Ovary (tissue), 9 donors: ENCODE measurements around the gene ATN1. TPM values are rescaled to one million over a fixed set of nuclear protein-coding genes. Genes with fewer than 3 reads are reported as not detected.

Experiments
- DNase-seq, 5 donors: peaks; one replicate each; pipeline ENCODE4 v3.0.0-alpha.2; 2019 to 2020
- H3K27ac ChIP-seq, 2 donors: fragments of 200-600 bp; one replicate each; pipeline versions ENCODE4 v1.5.1 to v1.8.0; 2019 to 2022
- H3K27me3 ChIP-seq: fragments of 200-600 bp; one replicate; pipeline ENCODE4 v1.8.0; 2022
- H3K36me3 ChIP-seq: fragments of 200-600 bp; sonication (generic); one replicate; pipeline ENCODE4 v1.5.1; 2019
- H3K4me1 ChIP-seq: one replicate; pipeline ENCODE4 v1.8.1; 2013; ENCODE audit warnings: mild to moderate bottlenecking, moderate library complexity; ENCODE audit not compliant: insufficient read depth
- H3K4me3 ChIP-seq: fragments of 200-600 bp; sonication (generic); one replicate; pipeline ENCODE4 v1.5.1; 2017
- H3K9me3 ChIP-seq, 2 donors: fragments of 200-600 bp in 1 of 2; sonication (generic) in 1 of 2; one replicate each; pipeline versions ENCODE4 v1.5.1 to v1.8.1; 2013 to 2019; ENCODE audit warnings: mild to moderate bottlenecking in 1 of 2, moderate library complexity in 1 of 2
- CTCF ChIP-seq, 3 donors: fragments of 450-650 bp in 2 of 3; fragments of 200-600 bp in 1 of 3; IDR thresholded peaks; one replicate each; pipeline versions ENCODE4 v1.5.1 to v1.8.0; 2016 to 2022; ENCODE audit warnings: antibody characterized with exemption in 3 of 3, mild to moderate bottlenecking in 1 of 3
- EP300 ChIP-seq: sonication (generic); formaldehyde crosslinking; IDR thresholded peaks from one replicate; pipeline ENCODE4 v1.6.1; 2017; ENCODE audit warnings: antibody characterized with exemption
- POLR2A ChIP-seq: fragments of 450-650 bp; IDR thresholded peaks from one replicate; pipeline ENCODE4 v1.6.1; 2017; ENCODE audit warnings: antibody characterized with exemption, mild to moderate bottlenecking, moderate library complexity
- WGBS, 3 donors: extraction: QIAGEN DNeasy Blood & Tissue Kit in 1 of 3; methylation state at CpG; one replicate each; pipeline versions ENCODE4 v1.1.5 to v1.1.7; 2013 to 2017; 5-methylcytosine and 5-hydroxymethylcytosine counted together
- intact Hi-C, 4 donors: fragments of 100-400 bp; cut with DNase I; formaldehyde crosslinking; loops; one replicate each; pipeline versions ENCODE4 v1.11.0 to v1.15.1; 2022 to 2023
- microRNA counts: library from miRNA; unstranded; fragments of <30 nt; microRNA quantifications from one replicate; lab custom pipeline; 2016
- microRNA-seq, 3 donors: library from miRNA; unstranded; fragments of <30 nt; microRNA quantifications; one replicate each; pipeline versions ENCODE4 to v1.2.0, GENCODE V29; 2019 to 2020
- polyA plus RNA-seq, 2 donors: library from polyadenylated mRNA; stranded (reverse); fragments of 200-250 nt in 1 of 2; fragments of 350-450 nt in 1 of 2; fragmentation: Illumina TruSeq in 1 of 2; extraction: RNeasy Lipid Tissue Mini Kit (QIAGEN cat#74804) in 1 of 2; gene quantifications; one replicate each; pipeline ENCODE4 v1.2.3, GENCODE V29; 2013 to 2014
- small RNA-seq: library from RNA; depleted of rRNA; stranded (forward); fragments of <200 nt; gene quantifications from one replicate; pipeline ENCODE3, GENCODE V24; 2016
- total RNA-seq, 7 donors: library from RNA; depleted of rRNA in 2 of 7; stranded (reverse); fragments of >200 nt in 2 of 7; fragmentation: NEBNext Ultra II Directional in 3 of 7; extraction: Animal tissue kit (Norgen Biotek cat#: 25700) in 3 of 7; gene quantifications; one replicate each; pipeline versions ENCODE4 v1.1.0 to v1.2.4, GENCODE V29; 2016 to 2023
- donor health status: DM: no; HTN: no; CAD: no; lungs with moderate emphysema.
- donor health status: DM: no; HTN: no; CAD: no.
- donor health status: Bipolar disorder and iron deficiency.
- donor health status: DM: yes; HTN: yes; CAD: no.
- donor health status: DM: no; HTN: no; CAD: no.
- donor health status: DM: yes; HTN: yes; CAD: no.

The ATN1 gene
- total and polyA plus RNA-seq, 9 donors = 41.6 to 324 (median 197) TPM

DNA sequence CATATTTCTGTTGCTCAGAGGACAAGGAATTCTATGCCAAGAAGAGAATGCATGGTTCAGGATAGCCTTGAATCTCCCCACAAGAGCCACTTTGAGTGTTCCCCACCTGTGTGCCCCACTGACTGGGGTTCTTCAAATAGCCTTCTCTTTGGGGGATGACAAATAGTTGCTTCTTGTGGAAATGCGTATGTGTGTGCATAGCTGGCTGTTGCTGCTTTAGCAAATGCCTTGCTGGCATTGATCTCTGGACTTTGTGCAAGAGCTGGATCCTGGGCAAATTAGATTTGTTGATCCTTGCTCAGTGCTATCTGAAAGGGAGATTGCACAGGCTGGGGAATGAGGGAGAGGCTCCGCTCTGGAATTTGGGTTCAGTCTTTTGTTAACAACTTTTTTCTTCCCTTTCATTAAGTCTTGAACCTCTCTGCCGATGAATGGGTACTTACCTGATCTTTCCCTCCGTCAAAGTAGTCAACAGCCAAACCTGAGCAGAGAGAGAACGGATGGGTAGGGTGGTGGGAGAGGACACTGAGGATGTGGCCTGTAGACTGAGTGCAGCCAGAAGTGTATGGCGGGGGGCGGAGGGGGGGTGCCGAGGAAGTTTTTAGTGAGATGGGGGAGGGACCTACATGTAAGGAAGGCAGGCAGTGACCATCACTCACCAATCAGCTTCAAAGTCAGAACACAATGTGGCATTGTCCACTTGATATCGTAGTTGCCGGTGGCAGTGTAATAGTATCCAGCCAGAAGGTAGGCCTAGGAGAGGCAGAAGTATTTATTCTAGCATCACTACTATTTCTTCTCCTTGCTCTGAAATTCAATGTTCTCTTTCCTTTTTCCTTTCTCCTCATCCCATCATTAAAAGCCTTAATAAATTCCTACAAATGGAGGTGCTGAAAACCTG, 53.6 kb downstream of the ATN1 start:
- H3K4me3 ChIP-seq = no peak overlapping the region
- DNase-seq = no peak
- no peaks in the 10 kb centered on the region for H3K36me3 ChIP-seq
- no peaks in the 10 kb centered on the region for H3K27me3 ChIP-seq
- TF ChIP-seq CTCF (IDR thresholded peaks at IDR 0.05) = no peak
- TF ChIP-seq POLR2A = no peak
- TF ChIP-seq EP300 = no peak
- intact Hi-C loops = no loop called here
- WGBS, 3 donors = 88 to 93% (median 90%) methylated on average over 10 of the region's 10 CpGs
- H3K9me3 ChIP-seq = no peaks in the 10 kb centered on the region
- H3K27ac ChIP-seq = no peak overlapping the region
- H3K4me1 ChIP-seq = no peaks in the 10 kb centered on the region

DNA sequence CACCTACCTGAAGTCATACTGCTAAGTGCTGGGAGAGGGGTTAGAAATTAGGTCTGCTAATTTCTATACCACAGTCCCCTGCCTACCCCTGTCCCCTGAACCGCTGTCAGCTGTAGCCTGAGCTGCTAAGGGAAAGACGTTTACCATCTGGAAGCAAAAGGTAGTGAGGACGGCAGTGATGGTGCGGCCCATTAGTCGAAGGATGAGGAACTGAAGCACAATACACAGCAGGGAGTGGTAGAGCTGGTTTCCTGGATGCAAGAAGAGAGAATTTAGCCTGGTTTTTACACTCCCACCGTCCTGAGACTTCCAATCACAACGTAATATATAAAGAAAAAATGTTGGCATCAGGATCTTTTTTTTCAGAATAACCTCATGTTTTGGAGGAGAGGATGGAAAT, 54.8 kb downstream of the ATN1 start:
- Histone ChIP-seq H3K27me3 (no peaks in the 10 kb centered on the region), H3K9me3 (no peaks in the 10 kb centered on the region), H3K4me3 (no peak overlapping the region), H3K4me1 (no peaks in the 10 kb centered on the region), H3K36me3 (no peaks in the 10 kb centered on the region), H3K27ac (no peak overlapping the region)
- WGBS, 3 donors = 80 to 84% (median 82%) methylated on average over 7 of the region's 7 CpGs
- DNase-seq = no peak
- intact Hi-C loops = no loop called here
- TF ChIP-seq POLR2A (no peak), EP300 (no peak), CTCF (IDR thresholded peaks at IDR 0.05) (no peak)

- Histone ChIP-seq H3K4me1 (no peaks in the 10 kb centered on the region), H3K27ac (no peak overlapping the region), H3K4me3 (no peak overlapping the region), H3K9me3 (no peaks in the 10 kb centered on the region), H3K36me3 (no peaks in the 10 kb centered on the region), H3K27me3 (no peaks in the 10 kb centered on the region)
- TF ChIP-seq POLR2A (no peak), EP300 (no peak), CTCF (IDR thresholded peaks at IDR 0.05) (no peak)
- intact Hi-C loops = no loop called here
- 86 to 87% (median 87%) methylated on average over 11 of the region's 11 CpGs for WGBS, 3 donors
- DNase-seq = no peak
These were observed 60.3 kb downstream of the ATN1 start for GRCh38 chr12:6987956-6988553.

MicroRNA genes within 50 kb of the gene (microRNA counts, 767-probe panel; counts per million panel counts)
- 530 counts per million, percentile 78 among the panel's probes with 10 or more counts for microRNA hsa-miR-141-3p (lab: Ali Mortazavi, UCI)
- 4,007 counts per million, percentile 89 among the panel's probes with 10 or more counts for microRNA hsa-miR-200c-3p (lab: Ali Mortazavi, UCI)

Small RNAs within 50 kb of the gene (microRNA-seq; reads per million reads assigned to microRNA genes)
- gene MIR141 = 1.7 to 76.6 (median 4.5) reads per million in 3 donors
- gene MIR200C = 31.0 to 718 (median 36.1) reads per million in 3 donors

Small RNAs within 50 kb of the gene (small RNA-seq; reads per million reads assigned to genes)
- gene MIR141 (10.9 reads per million, percentile 84 among the genes with 10 or more reads in this experiment), gene MIR200C (5.8 reads per million, percentile 81 among the genes with 10 or more reads in this experiment), gene RNU7-1 (not detected), gene SCARNA12 (0.35 reads per million)

Other genes with a start within 250 kb of the ATN1 start
- 10 to 100 TPM; 22.1 to 64.9 (median 58.2) TPM for gene ZNF384, start 238.6 kb upstream of the ATN1 start, total RNA-seq
- 10 to 100 TPM; 44.4 to 59.0 TPM for gene ZNF384, start 238.6 kb upstream of the ATN1 start, polyA plus RNA-seq
- gene PIANP, start 227.1 kb upstream of the ATN1 start, total RNA-seq = 1 to 10 TPM in 2 of 7 donors, under 1 TPM in 4, not detected in 1; 0.11 to 3.1 (median 0.85) TPM
- 1 to 10 TPM; 1.2 to 3.9 TPM for gene PIANP, start 227.1 kb upstream of the ATN1 start, polyA plus RNA-seq
- 10 to 100 TPM; 36.4 to 61.4 (median 48.4) TPM for gene COPS7A, start 203.9 kb upstream of the ATN1 start, total RNA-seq
- 10 to 100 TPM; 45.7 to 74.8 TPM for gene COPS7A, start 203.9 kb upstream of the ATN1 start, polyA plus RNA-seq
- 100 to 1,000 TPM in 6 of 7 donors, 10 to 100 TPM in 1; 64.1 to 162 (median 141) TPM for gene MLF2, start 174.8 kb upstream of the ATN1 start, total RNA-seq
- gene MLF2, start 174.8 kb upstream of the ATN1 start, polyA plus RNA-seq = 100 to 1,000 TPM; 130 to 138 TPM
- 1,000 to 10,000 TPM in 1 of 7 donors, 100 to 1,000 TPM in 6; 100 to 1,013 (median 576) TPM for gene PTMS, start 161.6 kb upstream of the ATN1 start, total RNA-seq
- gene PTMS, start 161.6 kb upstream of the ATN1 start, polyA plus RNA-seq = 100 to 1,000 TPM; 550 to 594 TPM
- 10 to 100 TPM in 6 of 7 donors, 1 to 10 TPM in 1; 8.5 to 21.8 (median 16.0) TPM for gene LAG3, start 155.4 kb upstream of the ATN1 start, total RNA-seq
- 10 to 100 TPM in 1 of 2 donors, 1 to 10 TPM in 1; 4.7 to 13.7 TPM for gene LAG3, start 155.4 kb upstream of the ATN1 start, polyA plus RNA-seq
- 10 to 100 TPM in 4 of 7 donors, 1 to 10 TPM in 3; 2.1 to 12.5 (median 10.3) TPM for gene CD4, start 138.4 kb upstream of the ATN1 start, total RNA-seq
- gene CD4, start 138.4 kb upstream of the ATN1 start, polyA plus RNA-seq = 10 to 100 TPM in 1 of 2 donors, 1 to 10 TPM in 1; 7.3 to 40.2 TPM
- 10 to 100 TPM in 2 of 7 donors, 1 to 10 TPM in 4, under 1 TPM in 1; 0.60 to 12.0 (median 7.6) TPM for gene GPR162, start 106.1 kb upstream of the ATN1 start, total RNA-seq
- 1 to 10 TPM; 1.2 to 9.0 TPM for gene GPR162, start 106.1 kb upstream of the ATN1 start, polyA plus RNA-seq
- 10 to 100 TPM; 24.0 to 92.3 (median 70.2) TPM for gene P3H3, start 99.6 kb upstream of the ATN1 start, total RNA-seq
- gene P3H3, start 99.6 kb upstream of the ATN1 start, polyA plus RNA-seq = 10 to 100 TPM in 1 of 2 donors, 1 to 10 TPM in 1; 4.7 to 48.8 TPM
- 10 to 100 TPM in 5 of 7 donors, 1 to 10 TPM in 1, under 1 TPM in 1; 0.34 to 15.0 (median 11.0) TPM for gene GNB3, start 87.0 kb upstream of the ATN1 start, total RNA-seq
- gene GNB3, start 87.0 kb upstream of the ATN1 start, polyA plus RNA-seq = 1 to 10 TPM; 1.8 to 7.8 TPM
- gene CDCA3, start 76.7 kb upstream of the ATN1 start, total RNA-seq = 1 to 10 TPM in 2 of 7 donors, under 1 TPM in 5; 0.18 to 1.6 (median 0.74) TPM
- 1 to 10 TPM in 1 of 2 donors, under 1 TPM in 1; 0.68 to 1.6 TPM for gene CDCA3, start 76.7 kb upstream of the ATN1 start, polyA plus RNA-seq
- 10 to 100 TPM; 13.9 to 84.3 (median 63.0) TPM for gene USP5, start 75.8 kb upstream of the ATN1 start, total RNA-seq
- 10 to 100 TPM; 23.7 to 30.1 TPM for gene USP5, start 75.8 kb upstream of the ATN1 start, polyA plus RNA-seq
- 100 to 1,000 TPM; 136 to 443 (median 295) TPM for gene TPI1, start 60.4 kb upstream of the ATN1 start, total RNA-seq
- 100 to 1,000 TPM; 267 to 594 TPM for gene TPI1, start 60.4 kb upstream of the ATN1 start, polyA plus RNA-seq
- 10 to 100 TPM in 3 of 7 donors, 1 to 10 TPM in 4; 5.8 to 14.7 (median 8.5) TPM for gene SPSB2, start 54.7 kb upstream of the ATN1 start, total RNA-seq
- gene SPSB2, start 54.7 kb upstream of the ATN1 start, polyA plus RNA-seq = 1 to 10 TPM in 1 of 2 donors, under 1 TPM in 1; 0.38 to 8.1 TPM
- 10 to 100 TPM; 13.9 to 67.6 (median 16.7) TPM for gene LRRC23, start 23.1 kb upstream of the ATN1 start, total RNA-seq
- gene LRRC23, start 23.1 kb upstream of the ATN1 start, polyA plus RNA-seq = 10 to 100 TPM; 11.2 to 16.5 TPM
- 10 to 100 TPM in 5 of 7 donors, 1 to 10 TPM in 2; 8.3 to 22.3 (median 11.5) TPM for gene ENO2, start 13.4 kb upstream of the ATN1 start, total RNA-seq
- gene ENO2, start 13.4 kb upstream of the ATN1 start, polyA plus RNA-seq = 10 to 100 TPM in 1 of 2 donors, 1 to 10 TPM in 1; 5.0 to 19.4 TPM
- not detected for gene RNU7-1, start 15.9 kb downstream of the ATN1 start, total RNA-seq
- not detected for gene RNU7-1, start 15.9 kb downstream of the ATN1 start, polyA plus RNA-seq
- gene C12orf57, start 16.1 kb downstream of the ATN1 start, total RNA-seq = 1,000 to 10,000 TPM in 1 of 7 donors, 100 to 1,000 TPM in 6; 457 to 1,838 (median 633) TPM
- gene C12orf57, start 16.1 kb downstream of the ATN1 start, polyA plus RNA-seq = 1,000 to 10,000 TPM in 1 of 2 donors, 10 to 100 TPM in 1; 40.3 to 1,266 TPM
- 10 to 100 TPM in 3 of 7 donors, 1 to 10 TPM in 4; 4.6 to 19.8 (median 9.8) TPM for gene PTPN6, start 23.4 kb downstream of the ATN1 start, total RNA-seq
- 10 to 100 TPM in 1 of 2 donors, 1 to 10 TPM in 1; 6.9 to 25.3 TPM for gene PTPN6, start 23.4 kb downstream of the ATN1 start, polyA plus RNA-seq
- gene PHB2, start 42.7 kb downstream of the ATN1 start, total RNA-seq = 100 to 1,000 TPM; 220 to 324 (median 269) TPM
- 100 to 1,000 TPM; 129 to 285 TPM for gene PHB2, start 42.7 kb downstream of the ATN1 start, polyA plus RNA-seq
- gene EMG1, start 43.0 kb downstream of the ATN1 start, total RNA-seq = 10 to 100 TPM; 25.6 to 54.7 (median 41.0) TPM
- gene EMG1, start 43.0 kb downstream of the ATN1 start, polyA plus RNA-seq = 10 to 100 TPM; 21.5 to 39.5 TPM
- 10 to 100 TPM; 15.5 to 51.2 (median 39.5) TPM for gene LPCAT3, start 90.5 kb downstream of the ATN1 start, total RNA-seq
- gene LPCAT3, start 90.5 kb downstream of the ATN1 start, polyA plus RNA-seq = 10 to 100 TPM; 22.5 to 44.0 TPM
- 1,000 to 10,000 TPM in 3 of 7 donors, 100 to 1,000 TPM in 4; 499 to 1,495 (median 773) TPM for gene C1S, start 132.8 kb downstream of the ATN1 start, total RNA-seq
- 1,000 to 10,000 TPM in 1 of 2 donors, 100 to 1,000 TPM in 1; 952 to 1,168 TPM for gene C1S, start 132.8 kb downstream of the ATN1 start, polyA plus RNA-seq
- gene C1R, start 164.5 kb downstream of the ATN1 start, total RNA-seq = 1,000 to 10,000 TPM in 3 of 7 donors, 100 to 1,000 TPM in 4; 472 to 1,524 (median 759) TPM
- 1,000 to 10,000 TPM in 1 of 2 donors, 100 to 1,000 TPM in 1; 796 to 1,393 TPM for gene C1R, start 164.5 kb downstream of the ATN1 start, polyA plus RNA-seq
- gene C1RL, start 181.3 kb downstream of the ATN1 start, total RNA-seq = 100 to 1,000 TPM in 4 of 7 donors, 10 to 100 TPM in 3; 48.4 to 160 (median 116) TPM
- gene C1RL, start 181.3 kb downstream of the ATN1 start, polyA plus RNA-seq = 10 to 100 TPM; 73.1 to 88.7 TPM
- gene RBP5, start 200.9 kb downstream of the ATN1 start, total RNA-seq = 10 to 100 TPM in 1 of 7 donors, 1 to 10 TPM in 6; 1.2 to 17.3 (median 3.5) TPM
- 1 to 10 TPM; 6.1 to 6.4 TPM for gene RBP5, start 200.9 kb downstream of the ATN1 start, polyA plus RNA-seq
- gene CLSTN3, start 202.4 kb downstream of the ATN1 start, total RNA-seq = 100 to 1,000 TPM in 2 of 7 donors, 10 to 100 TPM in 5; 45.4 to 142 (median 68.2) TPM
- 10 to 100 TPM; 28.9 to 59.2 TPM for gene CLSTN3, start 202.4 kb downstream of the ATN1 start, polyA plus RNA-seq